HepG2 (cell line): ENCODE data around the gene PPP1R7. TPM values are rescaled to one million over a fixed set of nuclear protein-coding genes. Genes with fewer than 3 reads are reported as not detected.
A peak's percentile ranks its signal among the peaks of the same experiment; 100 is the strongest.

ENCODE experiments used
- BCLAF1 ChIP-seq: fragments of 450-650 bp; IDR thresholded peaks from 2 replicates; pipeline ENCODE4 v1.6.1; 2017; ENCODE audit warnings: mild to moderate bottlenecking
- CSRNP1 ChIP-seq: sonication (generic); formaldehyde crosslinking; IDR thresholded peaks from 2 replicates; pipeline ENCODE4 v1.8.1; 2023; ENCODE audit warnings: mild to moderate bottlenecking, missing genetic modification reagents
- HCFC1 ChIP-seq: fragments of 150-350 bp; IDR thresholded peaks from 2 replicates; pipeline ENCODE4 v1.6.1; 2014; ENCODE audit warnings: low read depth, low read length
- HDAC2 ChIP-seq: sonication (generic); formaldehyde crosslinking; IDR thresholded peaks from 2 replicates; pipeline ENCODE4 v1.4.0; 2020; ENCODE audit warnings: missing genetic modification reagents
- HNF4A ChIP-seq: sonication (generic); formaldehyde crosslinking; IDR thresholded peaks from 2 replicates; pipeline ENCODE4 v1.4.0; 2020; ENCODE audit warnings: missing genetic modification reagents
- KLF11 ChIP-seq: IDR thresholded peaks from 2 replicates; pipeline ENCODE4 v1.6.1; 2016; ENCODE audit warnings: missing compliant biosample characterization
- KLF16 ChIP-seq, 2 experiments: sonication (generic) in 1 of 2; formaldehyde crosslinking in 1 of 2; IDR thresholded peaks; 2 replicates each; pipeline versions ENCODE4 v1.6.1 to v1.8.0; 2016 to 2023; ENCODE audit warnings: missing genetic modification reagents in 2 of 2, missing compliant biosample characterization in 1 of 2
- LRRFIP1 ChIP-seq: sonication (generic); formaldehyde crosslinking; conservative IDR thresholded peaks from 2 replicates; pipeline ENCODE4 v1.4.0; 2020; ENCODE audit warnings: missing genetic modification reagents
- MTA1 ChIP-seq: sonication (generic); formaldehyde crosslinking; IDR thresholded peaks from 2 replicates; pipeline ENCODE4 v1.4.0; 2020; ENCODE audit warnings: missing genetic modification reagents, mild to moderate bottlenecking, borderline replicate concordance
- PHF21A ChIP-seq: sonication (generic); formaldehyde crosslinking; IDR thresholded peaks from 2 replicates; pipeline ENCODE4 v1.5.0; 2020; ENCODE audit warnings: mild to moderate bottlenecking, missing genetic modification reagents
- SMAD3 ChIP-seq: sonication (generic); formaldehyde crosslinking; IDR thresholded peaks from 2 replicates; pipeline ENCODE4 v1.4.0; 2020; ENCODE audit warnings: missing genetic modification reagents
- ZHX2 ChIP-seq, 2 experiments: sonication (generic) in 1 of 2; formaldehyde crosslinking in 1 of 2; IDR thresholded peaks; 2 replicates each; pipeline versions ENCODE4 v1.6.1 to v1.9.0; 2014 to 2022; ENCODE audit warnings: antibody characterized with exemption in 1 of 2, borderline replicate concordance in 1 of 2, inconsistent platforms in 1 of 2, low read depth in 1 of 2, missing genetic modification reagents in 1 of 2
- ZNF558 ChIP-seq: sonication (generic); formaldehyde crosslinking; IDR thresholded peaks from 2 replicates; pipeline ENCODE4 v1.9.0; 2022; ENCODE audit warnings: mild to moderate bottlenecking, missing genetic modification reagents, borderline replicate concordance
- ZNF629 ChIP-seq: sonication (generic); formaldehyde crosslinking; conservative IDR thresholded peaks from 2 replicates; pipeline ENCODE4 v1.5.0; 2020; ENCODE audit warnings: missing genetic modification reagents
- ZNF790 ChIP-seq: sonication (generic); formaldehyde crosslinking; IDR thresholded peaks from 2 replicates; pipeline ENCODE4 v1.8.0; 2022; ENCODE audit warnings: missing genetic modification reagents, mild to moderate bottlenecking, borderline replicate concordance
- polyA plus RNA-seq, 8 experiments: library from polyadenylated mRNA; depleted of rRNA in 3 of 8; stranded (reverse) in 7 of 8; unstranded in 1 of 8; fragments of >200 nt; fragmentation: Illumina TruSeq in 4 of 8; extraction: Trizol in 4 of 8; gene quantifications; 2 replicates each; pipeline versions ENCODE4 v1.2.1 to v1.2.3, GENCODE V29; 2011 to 2016; ENCODE audit warnings: low read depth in 4 of 8, missing spikeins in 1 of 8, mixed read lengths in 1 of 8; ENCODE audit not compliant: insufficient read depth in 1 of 8
- total RNA-seq, 5 experiments: library from RNA; depleted of rRNA; stranded (reverse); fragments of >200 nt; fragmentation: Illumina TruSeq; extraction: Trizol; gene quantifications; 2 replicates each; pipeline ENCODE4 v1.2.3, GENCODE V29; 2016; ENCODE audit warnings: low read depth in 1 of 5

The PPP1R7 gene
- total and polyA plus RNA-seq, 2 of the 13 experiments (the other 11 are each of a cell fraction or from before 2014, with no cell fraction given), result 33.3 to 67.9 TPM

GRCh38 chr2:241149925-241150659, at the start of gene PPP1R7 (continued):
- TF ChIP-seq ZNF558 (CRISPR knock-in tag) (no peak; the same call in 1 of the 2 replicates), PHF21A (peak; percentile 27; the same call in 1 of the 2 replicates), MTA1 (CRISPR knock-in tag) (no peak), ZNF790 (CRISPR knock-in tag) (no peak), HCFC1 (peak; percentile 95), CSRNP1 (0 out of 2 replicates have a peak, but pooled peaks have one; percentile 42), KLF16 (CRISPR knock-in tag; IDR thresholded peaks at IDR 0.05) (peak in 1 of 2 experiments; percentile 53; a peak in 1 of 4 replicates), ZHX2 (IDR thresholded peaks at IDR 0.05; ENCODE audit: low read depth) (peak; percentile 75), ZHX2 (CRISPR knock-in tag; IDR thresholded peaks at IDR 0.05; ENCODE audit: borderline replicate concordance) (0 out of 2 replicates have a peak, but pooled peaks have one; percentile 50), HNF4A (peak; percentile 6; the same call in 1 of the 2 replicates), LRRFIP1 (CRISPR knock-in tag) (no peak), ZNF629 (CRISPR knock-in tag) (peak; percentile 100), BCLAF1 (no peak), SMAD3 (CRISPR knock-in tag) (peak; percentile 19; the same call in 1 of the 2 replicates), KLF11 (CRISPR knock-in tag) (no peak), HDAC2 (CRISPR knock-in tag) (peak; percentile 60)
